HG02973 (cell line): Measurements from ENCODE around the gene NOS1AP.

Experiments
- ATAC-seq: cut with Tn5 transposase; IDR thresholded peaks from one replicate; pipeline ENCODE4 v1.9.1; 2021; ENCODE audit warnings: moderate library complexity; ENCODE audit not compliant: unreplicated experiment

Gene NOS1AP

DNA sequence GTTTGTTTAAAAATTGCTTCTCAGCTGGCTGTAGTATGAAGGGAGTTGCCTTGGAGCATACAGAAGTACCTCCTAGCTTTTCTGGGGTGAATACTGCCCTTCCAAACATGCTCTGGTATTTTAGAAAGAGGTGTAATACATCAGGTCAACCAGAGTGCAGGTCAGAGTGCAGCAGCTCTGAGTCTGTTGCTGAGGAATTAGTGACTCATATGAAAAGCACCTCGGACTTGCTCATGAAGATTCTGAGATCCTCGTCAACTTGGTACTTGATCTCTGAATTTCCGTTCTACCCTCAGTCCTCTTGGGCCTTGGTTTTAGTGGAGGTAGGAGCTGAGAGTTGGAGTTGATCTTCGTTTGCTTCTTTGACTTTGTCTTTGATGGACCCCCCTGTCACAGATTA is 67.3 kb downstream of the NOS1AP start:
- ATAC-seq = no peak

DNA sequence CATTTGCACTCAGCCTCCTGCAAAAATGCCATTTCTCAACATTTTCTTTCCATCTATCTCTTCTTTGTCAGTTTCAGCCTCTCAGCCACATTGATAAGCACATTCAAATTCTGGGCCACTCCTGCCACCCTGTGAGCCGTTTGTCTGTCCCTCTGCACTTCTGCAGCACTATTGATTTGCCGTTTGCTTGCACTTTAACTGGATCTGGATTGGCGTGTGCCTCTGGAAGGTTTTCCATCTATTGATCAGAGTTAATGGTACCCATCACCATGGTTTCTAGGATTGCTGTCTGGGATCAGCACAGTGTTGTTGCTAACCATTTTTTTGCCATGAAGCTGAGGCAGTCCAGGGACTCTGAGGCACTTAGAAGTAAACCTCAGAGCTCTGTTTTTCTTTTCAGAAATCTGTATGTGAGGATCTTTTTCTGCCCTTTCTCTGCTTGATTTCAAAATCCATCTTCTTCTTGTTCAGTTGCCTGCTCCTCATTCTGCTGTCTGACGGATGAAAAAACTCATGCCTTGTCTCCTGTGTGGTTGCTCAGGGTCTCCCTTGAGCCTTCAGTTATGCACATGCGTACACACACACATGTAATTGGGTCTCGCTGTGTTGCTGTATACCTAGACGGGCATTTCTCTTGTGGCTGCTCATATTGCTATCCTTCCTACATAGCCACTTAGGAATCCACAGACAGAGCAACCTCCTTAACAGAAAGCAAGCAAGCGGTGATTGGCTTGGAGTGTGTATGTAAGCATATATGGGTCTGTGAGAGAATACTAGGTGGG is 67.9 kb downstream of the NOS1AP start:
- no peak for ATAC-seq

DNA sequence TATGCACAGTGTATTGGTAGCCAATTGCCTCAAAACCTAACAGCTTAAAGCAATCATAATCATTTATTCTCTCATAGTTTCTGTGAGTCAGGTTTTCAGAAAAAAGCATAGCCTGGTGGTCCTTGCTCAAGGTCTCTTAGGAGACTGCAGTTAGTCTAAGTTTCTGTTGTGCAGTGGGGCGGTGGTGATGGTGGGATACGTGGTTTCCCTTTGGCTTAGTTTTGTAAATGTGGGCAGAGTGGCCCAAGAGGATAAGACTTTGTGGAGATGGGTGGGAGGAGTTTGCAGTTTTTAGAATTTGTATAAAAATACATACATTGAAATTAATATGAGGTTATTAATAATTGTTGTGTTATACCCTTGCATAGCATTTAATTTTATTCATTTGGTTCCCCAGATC is 68.6 kb downstream of the NOS1AP start:
- no peak for ATAC-seq

DNA sequence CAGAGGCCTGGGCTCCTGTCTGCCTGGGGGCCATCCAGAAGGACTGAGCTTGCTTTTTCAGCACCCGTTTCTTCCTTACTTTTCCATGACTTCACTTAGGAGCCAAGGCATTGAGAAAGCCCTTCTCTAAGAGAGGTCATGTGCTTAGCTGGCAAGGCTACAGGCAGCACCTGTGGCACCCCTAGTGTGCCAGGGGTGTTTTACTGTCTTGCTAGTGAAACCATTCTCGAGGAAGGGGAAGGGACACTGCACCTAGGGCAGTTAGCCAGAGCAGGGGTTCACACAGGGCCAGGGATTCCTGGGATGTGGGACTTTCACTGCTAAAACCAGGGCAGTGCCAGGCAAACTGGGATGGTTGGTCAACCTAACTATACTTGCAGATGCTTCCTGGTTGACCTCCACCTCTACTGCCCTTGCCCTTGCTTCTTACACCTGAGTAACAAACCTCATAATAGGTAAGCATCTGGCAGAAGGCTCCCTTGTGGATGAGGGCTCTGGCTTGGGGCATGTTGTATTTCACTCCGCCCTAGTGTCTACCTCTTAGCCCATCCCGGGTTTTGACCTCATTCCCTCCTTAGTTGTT is 69.2 kb downstream of the NOS1AP start:
- ATAC-seq = no peak

DNA sequence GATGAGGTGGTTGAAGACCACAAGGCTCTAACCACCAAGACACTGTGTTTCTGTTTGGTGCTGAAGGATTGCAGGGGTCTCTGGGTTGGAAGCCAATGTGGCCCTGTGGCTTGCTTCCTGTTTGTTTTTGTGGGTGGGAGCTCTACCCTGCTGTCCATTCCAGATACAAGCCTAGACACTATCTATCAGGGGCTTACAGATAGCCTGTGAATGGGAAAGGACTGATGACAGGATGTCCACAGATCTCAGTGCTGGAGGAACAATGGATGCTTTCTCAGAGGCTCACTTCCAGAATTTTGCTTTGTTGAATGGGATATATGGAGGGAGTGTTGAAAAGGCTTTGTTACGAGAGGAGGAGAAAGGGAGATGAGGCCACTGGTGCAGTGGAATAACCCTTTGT is 69.7 kb downstream of the NOS1AP start:
- ATAC-seq = no peak

DNA sequence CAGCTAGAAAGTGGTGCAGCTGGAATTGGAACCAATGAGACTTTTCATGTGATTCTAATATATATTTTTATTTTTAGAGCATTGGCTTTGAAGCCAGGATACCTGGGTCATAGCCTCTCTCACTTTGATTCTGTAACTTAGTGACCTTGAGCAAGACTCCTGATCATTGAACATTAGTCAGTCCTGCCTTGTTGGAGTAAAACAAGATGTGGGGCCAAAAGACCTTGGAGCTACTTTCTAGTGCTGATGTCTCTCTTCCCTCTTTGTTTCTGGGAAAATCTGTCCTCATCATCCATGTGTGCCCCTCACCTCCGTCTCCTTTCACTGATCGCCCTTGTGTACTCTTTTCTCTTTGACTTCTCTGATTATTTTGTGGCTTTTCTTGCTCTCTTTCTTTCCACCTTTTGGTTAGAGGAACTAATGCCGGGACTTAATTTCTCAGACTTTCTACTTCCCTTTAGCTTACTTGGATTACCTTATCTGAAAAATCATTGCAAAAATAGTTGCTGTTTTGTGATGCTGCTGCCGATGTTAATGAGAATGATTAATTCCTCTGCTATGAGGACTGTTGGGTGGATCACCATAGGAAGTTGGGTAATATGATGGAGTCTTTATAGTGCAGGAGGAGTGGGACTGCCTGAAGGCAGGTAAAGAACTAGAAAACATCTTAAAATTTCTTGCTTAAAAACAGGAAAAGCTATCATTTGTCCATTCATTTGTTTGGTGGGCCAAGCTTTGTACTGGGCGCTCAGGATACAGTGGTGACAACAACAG is 72.0 kb downstream of the NOS1AP start:
- ATAC-seq = no peak

DNA sequence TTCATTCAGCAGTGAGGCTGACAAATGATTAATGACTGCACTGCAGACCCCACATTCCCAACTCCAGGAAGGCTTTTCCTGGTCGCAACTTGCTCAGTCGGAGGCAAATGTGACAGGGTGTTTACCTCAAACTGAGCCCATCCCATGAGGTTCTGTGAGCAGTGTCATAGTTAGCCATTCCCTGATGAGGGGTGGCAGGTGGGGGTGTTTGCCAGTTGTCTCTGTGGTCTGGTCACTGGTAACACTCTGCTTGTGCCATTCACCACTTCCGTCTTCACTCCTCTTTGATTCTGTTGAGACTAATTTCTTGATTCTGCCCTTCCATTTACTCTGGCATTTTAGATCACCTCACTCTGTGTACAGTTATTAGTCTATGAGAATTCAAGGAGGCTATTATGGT is 73.5 kb downstream of the NOS1AP start:
- ATAC-seq = no peak

DNA sequence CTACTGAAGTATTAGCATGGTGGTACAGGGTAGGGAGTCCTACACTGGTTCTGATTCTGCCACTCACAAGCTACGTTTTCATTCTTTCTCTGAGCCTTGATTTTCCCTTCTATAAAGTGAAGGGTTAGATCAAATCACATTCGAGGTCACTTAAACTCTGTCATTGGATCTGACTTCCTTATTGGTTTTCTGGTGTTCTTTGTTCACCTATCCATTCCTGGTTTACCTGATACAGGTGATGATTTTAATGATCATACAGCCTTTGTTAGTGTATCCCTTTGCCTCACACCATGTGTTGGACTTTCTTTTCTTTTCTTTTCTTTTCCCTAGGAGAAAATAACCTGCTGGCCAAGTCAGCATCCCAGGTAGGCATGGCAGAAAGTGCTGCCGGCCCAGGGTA is 74.8 kb downstream of the NOS1AP start:
- no peak for ATAC-seq

DNA sequence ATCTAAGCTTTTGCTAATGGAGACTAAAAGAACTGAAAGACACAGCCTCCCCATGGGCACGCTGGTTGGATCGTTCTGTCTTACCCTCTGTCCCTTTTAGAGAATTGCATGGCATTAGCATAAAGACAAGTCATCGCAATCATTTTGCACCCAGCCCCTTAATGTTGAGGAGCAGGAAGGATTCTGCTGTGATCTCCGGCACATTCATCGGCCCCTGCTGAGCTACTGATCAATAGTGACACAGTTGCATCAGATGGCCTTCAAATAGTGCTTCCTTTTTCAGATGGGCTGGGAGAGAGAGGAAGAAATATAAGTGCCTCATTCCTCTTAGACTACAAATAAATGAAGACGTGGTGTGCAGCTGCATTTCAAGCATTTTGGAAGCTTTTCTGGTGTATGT is 75.4 kb downstream of the NOS1AP start:
- no peak for ATAC-seq

DNA sequence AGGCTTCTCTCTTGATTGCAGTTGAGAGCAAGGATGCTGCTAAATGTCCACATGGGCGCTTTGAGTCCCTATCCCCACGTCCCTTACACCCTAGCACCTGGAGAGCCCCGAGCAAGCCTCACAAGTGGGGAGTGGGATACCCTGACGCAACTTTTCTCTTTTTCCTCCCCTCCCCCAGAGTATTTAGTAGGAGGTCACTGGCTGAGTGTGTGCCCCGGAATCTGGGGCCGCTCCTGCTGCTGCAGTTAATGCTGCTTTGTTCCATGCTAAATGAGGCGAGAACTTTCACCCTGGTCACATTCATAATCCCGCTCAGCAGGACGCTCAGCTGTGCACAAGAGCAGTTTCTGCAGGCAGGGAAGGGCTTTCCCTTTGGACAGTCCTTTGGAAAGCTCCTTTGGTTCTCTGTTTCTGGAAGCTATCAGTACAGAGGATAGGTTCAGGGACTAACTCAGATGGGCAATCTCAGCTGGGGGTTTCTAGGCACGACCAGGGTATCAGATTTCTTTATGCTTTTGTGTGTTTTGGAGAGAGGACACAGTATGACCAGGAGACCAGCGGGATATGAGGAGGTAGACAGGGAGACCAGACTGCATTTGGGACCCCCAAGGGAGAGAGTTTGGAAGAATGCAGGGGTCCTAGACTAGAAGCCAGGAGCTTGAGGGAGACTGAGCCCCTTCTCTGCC is 75.9 kb downstream of the NOS1AP start:
- ATAC-seq = no peak

DNA sequence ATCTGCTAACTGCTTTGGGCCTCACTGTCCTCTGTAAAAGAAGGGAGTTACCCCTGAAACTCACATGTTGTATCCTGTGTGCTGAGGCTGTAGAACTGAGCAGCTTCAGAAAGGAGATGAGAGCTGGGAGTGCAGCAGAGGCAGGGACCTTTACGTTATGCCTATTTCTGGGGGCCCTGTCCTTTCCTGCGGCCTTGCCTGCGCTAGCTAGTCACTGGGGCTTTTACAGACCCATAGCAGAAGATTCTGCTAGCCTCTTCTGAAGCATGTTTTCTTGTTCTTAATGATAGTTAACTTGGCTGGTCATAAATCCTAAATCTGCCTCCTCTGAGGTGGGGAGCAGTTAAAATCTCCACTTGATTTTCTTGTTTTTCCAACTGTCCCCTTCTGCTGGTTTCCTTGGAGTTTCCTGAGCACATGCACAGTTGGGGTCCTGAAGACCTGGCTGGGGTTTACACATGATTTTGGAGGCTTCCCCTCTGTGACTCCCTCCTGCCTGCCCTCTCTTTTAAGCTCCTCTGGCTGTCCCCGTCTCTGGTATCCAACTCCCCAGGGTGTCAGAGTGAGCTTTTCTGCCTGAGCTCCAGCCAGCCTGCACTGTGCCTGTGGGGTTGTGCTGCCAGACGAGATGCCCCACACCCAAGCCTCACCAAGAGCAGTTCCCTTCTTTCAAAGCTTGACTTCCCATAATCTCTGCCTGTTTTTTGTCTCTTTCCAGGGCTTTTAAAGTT is 76.6 kb downstream of the NOS1AP start:
- no peak for ATAC-seq

DNA sequence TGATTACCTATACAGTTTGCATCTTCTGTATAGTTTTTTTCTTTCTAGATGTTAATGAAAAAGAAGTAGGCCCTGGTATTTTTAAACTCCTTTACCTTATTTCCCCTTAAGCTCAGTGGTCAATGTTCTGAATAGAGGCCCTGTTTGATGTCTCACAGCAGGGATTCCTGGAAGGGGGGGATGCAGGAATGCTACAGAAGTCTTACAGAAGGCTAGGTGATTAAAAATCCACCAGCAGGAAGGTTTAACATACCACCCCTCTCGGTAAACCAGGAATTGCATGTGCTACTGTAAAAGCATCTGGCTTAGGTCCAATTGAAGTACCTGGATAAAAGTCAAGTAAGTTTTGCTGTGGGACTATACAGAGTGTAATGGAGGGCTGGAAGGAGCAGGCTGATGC is 78.3 kb downstream of the NOS1AP start:
- ATAC-seq = no peak

DNA sequence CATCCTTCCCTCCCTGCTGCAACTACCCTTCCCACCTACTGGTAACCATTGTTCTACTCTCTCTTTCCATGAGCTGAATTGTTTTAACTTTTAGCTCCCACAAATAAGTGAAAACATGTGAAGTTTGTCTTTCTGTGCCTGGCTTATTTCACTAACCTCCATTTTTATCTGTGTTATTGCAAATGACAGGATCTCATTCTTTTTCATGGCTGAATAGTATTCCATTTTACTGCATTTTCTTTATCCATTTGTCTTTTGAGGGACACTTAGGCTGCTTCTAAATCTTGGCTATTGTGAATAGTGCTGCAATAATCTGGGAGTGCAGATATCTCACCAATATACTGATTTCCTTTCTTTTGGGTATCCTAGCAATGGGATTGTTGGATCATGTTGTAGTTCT is 80.6 kb downstream of the NOS1AP start:
- no peak for ATAC-seq

DNA sequence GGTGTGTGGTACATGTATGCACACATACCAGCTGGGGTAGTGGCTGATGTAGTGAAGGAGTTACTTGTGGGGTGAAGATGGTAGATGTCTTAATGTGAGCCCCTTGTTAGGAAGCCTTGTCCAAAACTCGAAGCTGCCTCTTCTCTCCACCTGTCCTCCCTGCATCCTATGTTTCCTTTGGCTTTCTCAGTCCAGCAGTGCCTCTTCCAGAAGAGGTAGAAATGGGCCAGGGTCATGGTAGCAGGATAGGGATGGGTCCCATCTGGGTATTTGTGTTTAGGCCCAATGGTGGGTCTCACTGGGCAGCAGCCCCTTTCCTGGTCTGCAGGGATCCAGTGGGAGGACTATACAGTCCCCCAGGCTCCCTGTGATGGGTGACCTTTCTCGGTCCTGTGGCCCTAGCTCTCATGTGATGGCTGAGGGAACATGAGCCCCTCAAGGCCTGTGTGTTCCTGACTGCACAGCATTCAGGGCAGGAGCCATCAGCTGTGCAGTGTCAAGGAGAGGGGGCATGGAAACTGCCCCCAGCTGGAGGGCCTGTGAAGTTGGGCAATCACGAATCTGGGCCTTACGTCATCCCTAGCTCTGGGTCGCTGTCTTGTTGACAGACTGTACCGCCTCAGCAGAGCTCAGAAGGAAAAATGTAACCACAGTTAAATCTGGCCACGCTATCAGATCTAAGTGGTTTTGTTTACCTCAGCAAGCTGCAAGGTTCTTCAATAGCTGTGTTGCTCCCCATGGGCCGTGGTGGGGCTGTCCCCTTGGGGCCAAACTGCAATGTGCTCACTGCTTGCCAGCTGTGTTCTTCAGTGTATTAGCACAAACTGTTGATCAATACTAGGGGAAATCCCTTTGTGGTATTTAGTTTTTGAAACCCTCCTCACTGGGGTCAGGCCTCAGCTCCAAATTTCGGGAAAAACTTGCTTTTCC is 82.7 kb downstream of the NOS1AP start:
- peak; percentile 45 for ATAC-seq

DNA sequence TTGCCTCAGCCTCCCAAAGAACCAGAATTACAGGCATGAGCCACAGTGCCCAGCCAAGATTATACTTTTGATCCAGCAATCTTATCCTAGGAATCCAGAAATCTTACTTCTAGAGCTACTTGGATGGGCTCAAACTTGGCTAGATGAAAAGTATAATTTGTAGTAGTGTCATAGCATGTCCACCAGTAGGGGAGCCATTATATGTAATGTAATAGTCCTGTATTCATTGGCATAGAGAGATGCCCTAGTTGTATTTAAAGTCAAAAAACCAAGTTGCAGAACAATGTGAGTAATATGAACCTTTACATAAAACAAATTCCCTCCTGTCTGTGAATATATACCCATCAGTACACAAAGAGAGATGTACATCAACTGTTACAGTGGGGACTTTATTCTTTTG is 83.9 kb downstream of the NOS1AP start:
- ATAC-seq = no peak

DNA sequence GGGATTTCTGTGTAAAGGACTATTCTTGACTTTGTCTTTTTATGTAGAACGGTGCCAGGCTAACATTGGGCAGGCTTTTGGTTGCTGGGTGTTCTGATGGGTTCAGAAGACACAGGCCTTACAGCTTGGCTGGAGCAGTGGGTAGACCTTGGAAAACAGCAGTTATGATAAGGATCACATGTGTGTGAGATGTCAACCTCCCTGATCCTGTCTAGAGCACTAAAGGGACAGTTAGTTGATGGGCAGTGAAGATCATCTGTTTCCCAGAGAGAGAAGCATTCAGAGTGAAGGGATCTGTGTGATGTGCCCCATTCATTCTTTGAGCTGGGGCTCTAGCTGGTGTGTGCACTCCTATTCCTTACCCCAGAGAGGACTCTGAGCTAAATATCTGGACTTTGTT is 88.0 kb downstream of the NOS1AP start:
- no peak for ATAC-seq

DNA sequence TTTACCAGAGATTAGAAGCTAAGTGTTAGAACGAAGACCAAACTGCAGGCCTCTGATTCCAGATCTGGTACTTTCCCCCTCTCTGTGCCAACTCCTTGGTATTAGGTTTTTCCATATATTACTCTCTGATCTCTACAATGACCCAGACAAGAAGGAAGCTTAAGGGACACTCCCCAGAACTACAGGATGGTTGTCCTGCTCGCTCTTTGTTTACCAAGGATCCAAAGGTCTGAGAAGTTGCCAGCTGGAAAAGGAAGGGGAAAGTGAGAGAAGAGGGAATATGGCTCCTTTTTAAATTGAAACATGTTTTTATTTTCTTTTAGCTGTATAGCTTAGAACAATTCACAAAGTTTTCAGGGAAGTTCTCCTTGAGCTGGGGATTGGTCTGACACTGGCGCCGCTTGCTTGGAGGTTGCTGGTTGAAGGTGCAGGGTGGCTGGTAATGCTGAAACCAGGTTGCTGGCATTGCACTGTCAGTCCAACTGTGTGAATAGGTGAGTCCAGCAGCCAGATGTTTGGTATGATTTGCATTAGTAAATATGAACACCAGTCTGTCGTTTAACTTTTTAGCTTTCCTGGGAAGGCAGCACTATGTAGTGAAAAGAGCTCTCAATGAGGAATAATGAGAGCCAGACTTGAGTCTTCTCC is 89.3 kb downstream of the NOS1AP start:
- ATAC-seq = no peak

DNA sequence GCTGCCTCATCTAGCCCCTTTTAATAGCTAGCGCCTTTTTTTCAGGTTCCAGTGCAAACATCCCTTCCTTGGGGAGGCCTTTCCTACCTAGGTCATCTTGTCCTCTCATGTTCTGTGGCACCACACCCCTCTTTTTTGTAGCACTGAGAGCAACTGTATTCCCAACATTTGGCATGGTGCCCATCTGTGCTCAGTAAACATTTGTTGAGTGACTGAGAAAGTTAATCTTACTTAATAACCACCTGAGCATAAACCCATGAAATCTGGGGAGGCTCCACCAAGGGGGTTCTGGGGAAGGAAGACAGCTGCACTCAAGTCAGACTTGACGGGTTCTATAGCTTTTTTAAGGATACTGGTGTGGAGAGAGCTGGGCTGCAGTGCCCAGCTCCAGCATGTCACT is 90.0 kb downstream of the NOS1AP start:
- ATAC-seq = no peak

DNA sequence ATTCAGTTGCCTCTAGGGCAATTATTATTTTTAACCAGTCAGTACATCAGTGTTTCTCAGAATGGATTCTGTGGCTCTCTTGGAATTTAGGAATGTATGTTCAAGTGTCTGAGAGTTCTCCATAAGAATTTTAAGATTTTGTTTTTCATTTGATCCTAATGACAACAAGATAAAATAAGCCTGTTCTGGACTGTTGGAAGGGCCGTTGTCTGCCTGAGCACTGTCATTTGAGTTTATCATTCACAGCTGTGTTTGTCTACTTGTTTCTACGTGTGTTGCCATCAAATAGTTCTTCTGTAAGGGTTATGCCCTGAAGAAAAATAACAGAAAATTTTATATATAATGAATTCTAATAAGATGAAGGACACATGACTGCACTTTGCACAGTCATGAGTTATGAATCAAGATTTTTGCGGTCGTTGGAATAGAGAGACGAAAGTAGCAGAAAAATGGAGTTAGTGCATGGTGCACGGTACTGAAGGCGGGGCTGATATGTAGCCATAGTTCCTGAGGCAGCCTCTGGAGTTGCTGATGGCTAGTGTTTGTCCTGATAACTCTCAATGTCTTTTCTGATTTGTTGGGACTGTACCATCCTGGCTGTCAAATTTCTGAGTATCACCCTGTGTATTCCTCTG is 92.5 kb downstream of the NOS1AP start:
- no peak for ATAC-seq
